Spinal cord (tissue), 10 donors: ENCODE results near the gene ITPKA. TPM values are rescaled to one million over a fixed set of nuclear protein-coding genes. Genes with fewer than 3 reads are reported as not detected.
"Not testable (repeated sequence)": the region's sequence is repeated elsewhere in the genome, so short reads cannot be mapped to it uniquely, and the experiment has no call there.

ENCODE experiments used
- DNase-seq, 6 donors: peaks; one replicate each; pipeline versions ENCODE4 v3.0.0 to v3.0.0-alpha.2; 2013 to 2015; ENCODE audit warnings: low spot score in 6 of 6, low read depth in 4 of 6
- H3K27ac ChIP-seq: one replicate; pipeline ENCODE4 v1.5.1; 2013; ENCODE audit warnings: low read depth, low read length, control low read depth
- H3K27me3 ChIP-seq: one replicate; pipeline ENCODE4 v1.6.1; 2013; ENCODE audit warnings: low read length; ENCODE audit not compliant: control insufficient read depth, insufficient read depth
- H3K36me3 ChIP-seq: one replicate; pipeline ENCODE4 v1.6.1; 2013; ENCODE audit warnings: low read length; ENCODE audit not compliant: control insufficient read depth, insufficient read depth
- H3K4me1 ChIP-seq: one replicate; pipeline ENCODE4 v1.6.1; 2013; ENCODE audit warnings: low read length; ENCODE audit not compliant: control insufficient read depth, insufficient read depth
- H3K4me3 ChIP-seq: one replicate; pipeline ENCODE4 v1.5.1; 2013; ENCODE audit warnings: low read depth, low read length, control low read depth
- H3K9me3 ChIP-seq: one replicate; pipeline ENCODE4 v1.6.1; 2013; ENCODE audit warnings: low read length; ENCODE audit not compliant: control insufficient read depth, insufficient read depth
- WGBS: methylation state at CpG from one replicate; pipeline ENCODE4 v1.1.5; 2013; ENCODE audit warnings: missing lambda C conversion rate; ENCODE audit not compliant: insufficient coverage; 5-methylcytosine and 5-hydroxymethylcytosine counted together
- long read RNA-seq, 4 donors: transcript quantifications; one replicate each; lab custom pipeline, GENCODE V29; 2026
- polyA plus RNA-seq, 2 donors: library from polyadenylated mRNA; unstranded; fragments of 120-200 nt; gene quantifications; one replicate each; pipeline ENCODE4 v1.2.1, GENCODE V29; 2013; ENCODE audit not compliant: insufficient read length in 2 of 2
- total RNA-seq, 2 donors: library from RNA; depleted of rRNA in 1 of 2; stranded (reverse); fragments of 120-200 nt in 1 of 2; fragments of >200 nt in 1 of 2; gene quantifications; one replicate each; pipeline versions ENCODE4 v1.2.3 to v1.2.4, GENCODE V29; 2013 to 2014
- donor health status: healthy.

The ITPKA gene
- total RNA-seq (1 to 10 TPM in 1 of 2 donors, under 1 TPM in 1; 0.89 to 1.2 TPM), polyA plus RNA-seq (1 to 10 TPM; 1.8 to 2.0 TPM)
- long read RNA-seq, donor 1, partial matches to known transcripts = 0 of 1 reads
- long read RNA-seq, donor 1, other reads (novel, unspliced or antisense) = 0 of 1 reads
- long read RNA-seq, donor 2 = 0 reads
- long read RNA-seq, donor 3 = 0 reads
- long read RNA-seq, donor 4 = 0 reads

- H3K27ac ChIP-seq = peak within 1 kb of the TSS; percentile 57
Observed at GRCh38 chr15:41493205-41493901, at the start of gene ITPKA. TSS of gene ITPKA (plus strand) at chr15:41493874. CDS start at chr15:41493928, 54 bp downstream.

GRCh38 chr15:41445399-41445798 is 48.3 kb upstream of the ITPKA start:
- no peaks in the 10 kb centered on the region for H3K27me3 ChIP-seq
- no peak overlapping the region for H3K27ac ChIP-seq
- peaks cover 29% of the 10 kb centered on the region for H3K36me3 ChIP-seq
- DNase-seq = no peak
- no peaks in the 10 kb centered on the region for H3K4me1 ChIP-seq
- no peaks in the 10 kb centered on the region for H3K9me3 ChIP-seq
- H3K4me3 ChIP-seq = no peak overlapping the region

More at GRCh38 chr15:41493205-41493901, at the start of gene ITPKA:
- 0% methylated on average over 60 of the region's 60 CpGs for WGBS
- Histone ChIP-seq H3K4me1 (peaks cover 37% of the 10 kb centered on the region), H3K27me3 (peaks cover 67% of the 10 kb centered on the region), H3K36me3 (no peaks in the 10 kb centered on the region), H3K9me3 (no peaks in the 10 kb centered on the region), H3K4me3 (peak within 1 kb of the TSS; percentile 52)
- peak in 4 of 6 donors; percentile 39 to 86 (median 60) for DNase-seq

GRCh38 chr15:41462084-41462795 is 31.4 kb upstream of the ITPKA start:
- Histone ChIP-seq H3K36me3 (peaks cover 63% of the 10 kb centered on the region), H3K4me3 (no peak overlapping the region), H3K27me3 (no peaks in the 10 kb centered on the region), H3K27ac (no peak overlapping the region), H3K9me3 (no peaks in the 10 kb centered on the region), H3K4me1 (no peaks in the 10 kb centered on the region)
- 100% methylated on average over 1 of the region's 4 CpGs for WGBS
- no peak for DNase-seq

DNA sequence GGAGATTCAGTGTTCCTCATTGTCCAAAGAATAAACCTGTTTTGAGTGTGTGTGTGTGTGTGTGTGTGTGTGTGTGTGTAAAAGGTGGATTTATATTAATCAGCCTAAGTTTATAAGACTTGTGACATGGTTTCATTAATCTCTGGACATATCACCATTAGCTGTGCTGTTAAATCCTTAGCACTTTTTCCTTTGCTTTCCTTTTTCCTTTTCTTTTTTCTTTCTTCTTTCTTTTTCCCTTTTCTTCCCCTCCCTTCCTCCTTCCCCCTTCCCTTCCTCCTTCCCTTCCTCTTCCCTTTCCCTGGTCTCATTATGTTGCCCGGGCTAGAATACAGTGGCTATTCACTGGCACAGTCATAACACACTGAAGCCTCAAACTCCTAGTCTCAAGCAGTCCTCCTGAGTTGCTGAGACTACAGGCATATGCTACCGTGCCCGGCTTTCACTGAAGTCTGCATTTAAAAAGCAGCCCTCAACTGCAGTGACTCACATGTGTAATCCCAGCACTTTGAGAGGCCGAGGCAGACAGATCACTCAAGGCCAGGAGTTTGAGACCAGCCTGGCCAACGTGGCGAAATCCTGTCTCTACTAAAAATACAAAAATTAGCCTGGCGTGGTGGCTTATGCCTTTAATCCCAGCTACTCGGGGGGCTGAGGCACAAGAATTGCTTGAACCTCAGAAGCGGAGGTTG is 28.6 kb upstream of the ITPKA start:
- Histone ChIP-seq H3K27me3 (no peaks in the 10 kb centered on the region), H3K27ac (no peak overlapping the region), H3K36me3 (peaks cover 69% of the 10 kb centered on the region), H3K9me3 (no peaks in the 10 kb centered on the region), H3K4me3 (no peak overlapping the region), H3K4me1 (no peaks in the 10 kb centered on the region)
- WGBS = 94% methylated on average over 9 of the region's 9 CpGs
- DNase-seq = no peak

DNA sequence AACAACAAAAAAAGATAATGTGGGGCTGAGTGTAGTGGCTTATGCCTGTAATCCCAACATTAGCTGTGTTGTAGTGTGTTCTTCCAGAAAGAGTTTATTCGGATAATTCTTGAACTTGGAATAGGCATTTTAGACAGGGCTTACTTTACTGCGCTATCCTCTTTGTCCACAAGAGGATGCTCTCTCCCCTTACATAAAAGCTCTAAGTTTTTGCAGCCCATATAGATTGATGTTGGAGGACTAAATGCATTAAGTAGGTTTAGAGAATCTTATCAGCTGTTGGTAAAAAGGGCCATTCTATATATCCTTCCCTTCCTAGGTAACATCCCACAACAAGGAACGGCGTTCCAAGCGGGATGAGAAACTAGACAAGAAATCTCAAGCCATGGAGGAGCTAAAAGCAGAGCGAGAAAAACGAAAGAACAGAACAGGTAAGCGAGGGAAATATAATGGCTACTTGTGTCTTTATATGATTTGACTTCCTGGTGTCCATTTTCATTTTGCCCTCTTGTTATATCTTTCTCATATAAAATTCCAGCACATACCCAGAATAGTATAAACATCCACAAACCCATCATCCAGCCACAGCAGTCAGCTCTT is 27.8 kb upstream of the ITPKA start:
- no peaks in the 10 kb centered on the region for H3K9me3 ChIP-seq
- DNase-seq = peak; percentile 4 to 77 (median 16)
- no peaks in the 10 kb centered on the region for H3K4me1 ChIP-seq
- H3K27me3 ChIP-seq = no peaks in the 10 kb centered on the region
- WGBS = no CpG with 5 or more reads among the region's 8 CpGs
- H3K4me3 ChIP-seq = no peak overlapping the region
- H3K36me3 ChIP-seq = peaks cover 75% of the 10 kb centered on the region
- no peak overlapping the region for H3K27ac ChIP-seq

DNA sequence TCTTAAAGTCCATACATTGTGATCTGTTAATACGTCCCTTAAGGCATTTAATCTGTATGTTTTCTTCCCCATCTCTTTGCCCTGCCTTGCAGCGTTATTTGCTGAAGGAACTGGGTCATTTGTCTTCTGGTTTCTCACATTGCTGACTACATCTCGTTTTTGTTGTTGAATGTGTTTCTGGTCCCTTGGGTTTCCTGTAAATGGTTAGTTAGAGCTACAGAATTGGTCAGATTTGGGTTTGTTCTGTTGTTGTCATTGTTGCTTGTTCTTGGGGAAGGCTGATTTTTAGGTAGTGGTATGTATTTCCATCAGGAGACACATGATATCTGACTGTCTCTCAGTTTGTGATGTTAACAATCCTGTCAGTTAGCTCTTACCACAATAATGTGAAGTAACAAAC is 27.0 kb upstream of the ITPKA start:
- peaks cover 71% of the 10 kb centered on the region for H3K36me3 ChIP-seq
- DNase-seq = no peak
- WGBS = 100% methylated on average over 1 of the region's 3 CpGs
- no peaks in the 10 kb centered on the region for H3K9me3 ChIP-seq
- H3K4me3 ChIP-seq = no peak overlapping the region
- H3K27ac ChIP-seq = no peak overlapping the region
- H3K4me1 ChIP-seq = no peaks in the 10 kb centered on the region
- H3K27me3 ChIP-seq = no peaks in the 10 kb centered on the region

- 95% methylated on average over 4 of the region's 6 CpGs for WGBS
- H3K36me3 ChIP-seq = peaks cover 79% of the 10 kb centered on the region
- DNase-seq, H3K27me3 ChIP-seq, H3K9me3 ChIP-seq, H3K4me3 ChIP-seq, H3K27ac ChIP-seq, H3K4me1 ChIP-seq: not testable (repeated sequence)
Observed at GRCh38 chr15:41469644-41470043, 24.0 kb upstream of the ITPKA start.

GRCh38 chr15:41473418-41473817 is 20.3 kb upstream of the ITPKA start:
- H3K36me3 ChIP-seq = peaks cover 82% of the 10 kb centered on the region
- 97% methylated on average over 7 of the region's 11 CpGs for WGBS

DNA sequence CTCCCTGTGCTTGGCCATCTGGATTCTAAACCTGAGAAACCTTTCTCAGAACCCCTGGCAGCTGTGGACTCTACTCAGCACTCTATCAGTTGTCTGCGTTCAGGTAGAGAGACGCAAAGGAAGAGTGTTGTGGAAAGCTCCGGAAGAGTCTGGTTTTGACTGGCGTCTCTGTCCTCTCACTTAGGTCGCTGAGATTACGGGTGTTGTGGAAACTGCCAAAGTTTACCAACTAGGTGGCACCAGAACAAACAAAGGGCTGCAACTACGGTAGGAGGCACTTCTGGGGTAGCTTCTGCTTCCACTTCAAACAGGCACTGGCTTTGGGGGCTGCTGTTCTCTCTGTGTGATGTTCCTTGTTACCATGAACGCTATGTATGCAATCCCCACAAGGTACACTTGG is 19.2 kb upstream of the ITPKA start:
- Histone ChIP-seq H3K4me1 (no peaks in the 10 kb centered on the region), H3K4me3 (no peak overlapping the region), H3K27me3 (no peaks in the 10 kb centered on the region), H3K27ac (no peak overlapping the region), H3K9me3 (no peaks in the 10 kb centered on the region), H3K36me3 (peaks cover 81% of the 10 kb centered on the region)
- WGBS = 95% methylated on average over 7 of the region's 8 CpGs
- no peak for DNase-seq

More at GRCh38 chr15:41473418-41473817, 20.3 kb upstream of the ITPKA start:
- DNase-seq = no peak
- no peak overlapping the region for H3K4me3 ChIP-seq
- H3K27me3 ChIP-seq = no peaks in the 10 kb centered on the region
- no peaks in the 10 kb centered on the region for H3K4me1 ChIP-seq
- H3K9me3 ChIP-seq = no peaks in the 10 kb centered on the region
- H3K27ac ChIP-seq = no peak overlapping the region
